WTC11 (cell line): Measurements from ENCODE around the gene RPRD2. TPM values are rescaled to one million over a fixed set of nuclear protein-coding genes. Genes with fewer than 3 reads are reported as not detected.

Experiments used
- CREB1 ChIP-seq: sonication (generic); formaldehyde crosslinking; IDR thresholded peaks from 2 replicates; pipeline ENCODE4 v1.8.0; 2023; ENCODE audit warnings: mild to moderate bottlenecking, missing genetic modification reagents
- ESRRA ChIP-seq: sonication (generic); formaldehyde crosslinking; IDR thresholded peaks from 2 replicates; pipeline ENCODE4 v1.8.1; 2022; ENCODE audit warnings: mild to moderate bottlenecking, missing genetic modification reagents, borderline replicate concordance
- ETV6 ChIP-seq: sonication (generic); formaldehyde crosslinking; IDR thresholded peaks from 2 replicates; pipeline ENCODE4 v1.8.1; 2022; ENCODE audit warnings: mild to moderate bottlenecking, missing genetic modification reagents
- MXD4 ChIP-seq: fragments of 250-450 bp; sonication (Bioruptor Pico); IDR thresholded peaks from 2 replicates; pipeline ENCODE4 v1.8.0; 2021; ENCODE audit warnings: mild to moderate bottlenecking, moderate library complexity, borderline replicate concordance
- RORB ChIP-seq: fragments of 250-450 bp; sonication (Bioruptor Pico); IDR thresholded peaks from 2 replicates; pipeline ENCODE4 v1.9.0; 2021; ENCODE audit warnings: mild to moderate bottlenecking
- TEAD1 ChIP-seq: sonication (generic); formaldehyde crosslinking; IDR thresholded peaks from 2 replicates; pipeline ENCODE4 v1.8.0; 2022; ENCODE audit warnings: mild to moderate bottlenecking, missing genetic modification reagents
- microRNA-seq: library from miRNA; unstranded; fragments of <30 nt; microRNA quantifications from one replicate; pipeline ENCODE4 v1.2.0, GENCODE V29; 2022; ENCODE audit warnings: borderline number of aligned reads
- total RNA-seq: library from RNA; stranded (reverse); gene quantifications from 3 replicates; pipeline ENCODE4 v1.2.3, GENCODE V29; 2021
- TF ChIP-seq, protein P1 (sequence below): fragments of 200-600 bp; IDR thresholded peaks from 2 replicates; pipeline ENCODE4 v1.8.0; 2022; ENCODE audit warnings: antibody characterized with exemption
- TF ChIP-seq, protein P2 (sequence below): fragments of 250-450 bp; sonication (Bioruptor Pico); IDR thresholded peaks from 2 replicates; pipeline ENCODE4 v1.9.0; 2021; ENCODE audit warnings: moderate library complexity, mild to moderate bottlenecking, inconsistent platforms, borderline replicate concordance
- TF ChIP-seq, protein P3 (sequence below): sonication (generic); formaldehyde crosslinking; IDR thresholded peaks from 2 replicates; pipeline ENCODE4 v1.8.1; 2023; ENCODE audit warnings: mild to moderate bottlenecking, missing genetic modification reagents, moderate library complexity

Gene RPRD2
- total RNA-seq, 1 experiment from 2014 or later: 26.1 TPM

DNA sequence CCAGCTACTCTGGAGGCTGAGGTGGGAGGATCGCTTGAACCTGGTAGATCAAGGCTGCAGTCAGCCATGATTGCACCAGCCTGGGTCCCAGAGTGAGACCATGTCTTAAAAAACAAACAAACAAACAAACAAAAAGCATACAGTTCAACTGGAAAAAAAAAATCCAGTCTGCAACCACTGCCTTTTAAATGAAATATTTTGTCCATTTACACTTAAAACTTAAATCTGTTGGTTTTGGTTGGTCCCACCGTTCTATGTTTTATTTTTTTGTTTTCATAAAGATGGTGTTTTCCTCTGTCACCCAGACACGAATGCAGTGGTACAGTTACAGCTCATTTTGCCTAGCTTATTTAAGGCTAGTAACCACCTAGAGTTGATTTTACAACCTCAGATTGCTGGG lies 161.4 kb downstream of the RPRD2 start (continued):
- TF ChIP-seq, protein P1, sequence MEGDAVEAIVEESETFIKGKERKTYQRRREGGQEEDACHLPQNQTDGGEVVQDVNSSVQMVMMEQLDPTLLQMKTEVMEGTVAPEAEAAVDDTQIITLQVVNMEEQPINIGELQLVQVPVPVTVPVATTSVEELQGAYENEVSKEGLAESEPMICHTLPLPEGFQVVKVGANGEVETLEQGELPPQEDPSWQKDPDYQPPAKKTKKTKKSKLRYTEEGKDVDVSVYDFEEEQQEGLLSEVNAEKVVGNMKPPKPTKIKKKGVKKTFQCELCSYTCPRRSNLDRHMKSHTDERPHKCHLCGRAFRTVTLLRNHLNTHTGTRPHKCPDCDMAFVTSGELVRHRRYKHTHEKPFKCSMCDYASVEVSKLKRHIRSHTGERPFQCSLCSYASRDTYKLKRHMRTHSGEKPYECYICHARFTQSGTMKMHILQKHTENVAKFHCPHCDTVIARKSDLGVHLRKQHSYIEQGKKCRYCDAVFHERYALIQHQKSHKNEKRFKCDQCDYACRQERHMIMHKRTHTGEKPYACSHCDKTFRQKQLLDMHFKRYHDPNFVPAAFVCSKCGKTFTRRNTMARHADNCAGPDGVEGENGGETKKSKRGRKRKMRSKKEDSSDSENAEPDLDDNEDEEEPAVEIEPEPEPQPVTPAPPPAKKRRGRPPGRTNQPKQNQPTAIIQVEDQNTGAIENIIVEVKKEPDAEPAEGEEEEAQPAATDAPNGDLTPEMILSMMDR: no peak
- TF ChIP-seq CREB1 (CRISPR knock-in tag) (no peak), MXD4 (CRISPR knock-in tag) (no peak), ETV6 (CRISPR knock-in tag) (no peak), TEAD1 (CRISPR knock-in tag) (no peak), ESRRA (CRISPR knock-in tag) (no peak), RORB (no peak)
- TF ChIP-seq, protein P2, sequence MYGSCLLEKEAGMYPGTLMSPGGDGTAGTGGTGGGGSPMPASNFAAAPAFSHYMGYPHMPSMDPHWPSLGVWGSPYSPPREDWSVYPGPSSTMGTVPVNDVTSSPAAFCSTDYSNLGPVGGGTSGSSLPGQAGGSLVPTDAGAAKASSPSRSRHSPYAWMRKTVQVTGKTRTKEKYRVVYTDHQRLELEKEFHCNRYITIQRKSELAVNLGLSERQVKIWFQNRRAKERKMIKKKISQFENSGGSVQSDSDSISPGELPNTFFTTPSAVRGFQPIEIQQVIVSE (CRISPR knock-in tag): no peak
- TF ChIP-seq, protein P3, sequence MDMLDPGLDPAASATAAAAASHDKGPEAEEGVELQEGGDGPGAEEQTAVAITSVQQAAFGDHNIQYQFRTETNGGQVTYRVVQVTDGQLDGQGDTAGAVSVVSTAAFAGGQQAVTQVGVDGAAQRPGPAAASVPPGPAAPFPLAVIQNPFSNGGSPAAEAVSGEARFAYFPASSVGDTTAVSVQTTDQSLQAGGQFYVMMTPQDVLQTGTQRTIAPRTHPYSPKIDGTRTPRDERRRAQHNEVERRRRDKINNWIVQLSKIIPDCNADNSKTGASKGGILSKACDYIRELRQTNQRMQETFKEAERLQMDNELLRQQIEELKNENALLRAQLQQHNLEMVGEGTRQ (CRISPR knock-in tag): no peak

Small RNA genes lying within 50 kb of the gene (microRNA-seq; reads per million reads assigned to microRNA genes)
- not detected for gene MIR6878

Other genes with a start within 250 kb of the RPRD2 start
- 23.3 to 27.0 TPM (median 25.7 TPM) in 3 replicates for gene PLEKHO1, start 214.2 kb upstream of the RPRD2 start, total RNA-seq
- gene ANP32E, start 128.0 kb upstream of the RPRD2 start, total RNA-seq: 101 to 119 TPM (median 104 TPM) in 3 replicates
- 35.3 to 46.9 TPM (median 45.0 TPM) in 3 replicates for gene CA14, start 106.4 kb upstream of the RPRD2 start, total RNA-seq
- 110 to 120 TPM (median 113 TPM) in 3 replicates for gene APH1A, start 95.1 kb upstream of the RPRD2 start, total RNA-seq
- 10.3 to 19.0 TPM (median 18.0 TPM) in 3 replicates for gene C1orf54, start 91.4 kb upstream of the RPRD2 start, total RNA-seq
- 7.8 to 10.5 TPM (median 8.1 TPM) in 3 replicates for gene CIART, start 81.6 kb upstream of the RPRD2 start, total RNA-seq
- 100 to 105 TPM (median 100 TPM) in 3 replicates for gene MRPS21, start 70.3 kb upstream of the RPRD2 start, total RNA-seq
- gene PRPF3, start 42.6 kb upstream of the RPRD2 start, total RNA-seq: 56.7 to 67.8 TPM (median 60.3 TPM) in 3 replicates
- 42.9 to 51.1 TPM (median 49.7 TPM) in 3 replicates for gene TARS2, start 123.3 kb downstream of the RPRD2 start, total RNA-seq
- 0.69 to 1.6 TPM (median 0.76 TPM) in 3 replicates for gene ECM1, start 144.0 kb downstream of the RPRD2 start, total RNA-seq
- gene FALEC, start 151.6 kb downstream of the RPRD2 start, total RNA-seq: 0.71 to 1.2 TPM (median 1.0 TPM) in 3 replicates
- gene ADAMTSL4, start 185.3 kb downstream of the RPRD2 start, total RNA-seq: 6.6 to 14.7 TPM (median 14.1 TPM) in 3 replicates
- 191 to 212 TPM (median 204 TPM) in 3 replicates for gene MCL1, start 215.5 kb downstream of the RPRD2 start, total RNA-seq